Type B pancreatic cell (in vitro differentiated cells): ENCODE results near the gene ZNF708. TPM values are rescaled to one million over a fixed set of nuclear protein-coding genes. Genes with fewer than 3 reads are reported as not detected.
"Not testable (repeated sequence)": the region's sequence is repeated elsewhere in the genome, so short reads cannot be mapped to it uniquely, and the experiment has no call there.

Source experiments
- DNase-seq: peaks from one replicate; pipeline ENCODE4 v3.0.0; 2021; ENCODE audit warnings: mixed read lengths; ENCODE audit not compliant: unreplicated experiment; ENCODE audit errors: extremely low spot score
- H3K27ac Mint-ChIP-seq: 2 replicates; pipeline ENCODE4 v1.8.0; 2021; ENCODE audit warnings: mild to moderate bottlenecking, mixed read lengths
- H3K27me3 Mint-ChIP-seq: 2 replicates; pipeline ENCODE4 v1.8.0; 2021; ENCODE audit warnings: mixed read lengths
- H3K36me3 Mint-ChIP-seq: 2 replicates; pipeline ENCODE4 v1.8.0; 2021; ENCODE audit warnings: mixed read lengths
- H3K4me1 Mint-ChIP-seq: one replicate; pipeline ENCODE4 v1.8.0; 2021; ENCODE audit warnings: mixed read lengths; ENCODE audit not compliant: unreplicated experiment
- H3K4me3 Mint-ChIP-seq: 2 replicates; pipeline ENCODE4 v1.8.0; 2021; ENCODE audit warnings: mild to moderate bottlenecking, mixed read lengths
- H3K9me3 Mint-ChIP-seq: 2 replicates; pipeline ENCODE4 v1.8.0; 2021; ENCODE audit warnings: mixed read lengths
- total RNA-seq: library from RNA; stranded (reverse); gene quantifications from 2 replicates; pipeline ENCODE4 v1.2.1, GENCODE V29; 2021; ENCODE audit warnings: low replicate concordance
- TF ChIP-seq, protein P1 (sequence below): fragments of 200-600 bp; sonication (generic); conservative IDR thresholded peaks from 2 replicates; pipeline ENCODE4 v1.5.0; 2021; ENCODE audit warnings: antibody characterized with exemption, mild to moderate bottlenecking

Gene ZNF708
- total RNA-seq, 1 donor from 2014 or later = 17.0 TPM

DNA sequence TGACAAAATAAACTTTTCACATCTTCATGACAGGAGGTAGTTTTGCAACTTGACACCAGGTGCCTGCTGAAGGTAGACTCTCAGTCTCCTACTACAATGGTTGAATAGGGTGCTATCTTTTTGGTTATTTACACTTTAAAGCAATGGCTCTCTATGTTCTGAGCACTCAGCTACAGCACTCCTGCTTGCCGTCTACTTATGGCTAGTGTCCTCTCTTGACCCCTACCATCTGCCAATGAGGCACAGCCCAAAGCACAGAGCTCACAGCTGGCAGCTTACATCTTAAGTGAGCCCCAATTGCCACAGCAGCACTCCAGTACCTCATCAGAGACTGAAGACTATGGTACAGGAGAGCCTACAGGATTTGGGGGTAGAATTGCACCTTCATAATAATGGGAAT lies 11.4 kb downstream of the ZNF708 start:
- TF ChIP-seq, protein P1, sequence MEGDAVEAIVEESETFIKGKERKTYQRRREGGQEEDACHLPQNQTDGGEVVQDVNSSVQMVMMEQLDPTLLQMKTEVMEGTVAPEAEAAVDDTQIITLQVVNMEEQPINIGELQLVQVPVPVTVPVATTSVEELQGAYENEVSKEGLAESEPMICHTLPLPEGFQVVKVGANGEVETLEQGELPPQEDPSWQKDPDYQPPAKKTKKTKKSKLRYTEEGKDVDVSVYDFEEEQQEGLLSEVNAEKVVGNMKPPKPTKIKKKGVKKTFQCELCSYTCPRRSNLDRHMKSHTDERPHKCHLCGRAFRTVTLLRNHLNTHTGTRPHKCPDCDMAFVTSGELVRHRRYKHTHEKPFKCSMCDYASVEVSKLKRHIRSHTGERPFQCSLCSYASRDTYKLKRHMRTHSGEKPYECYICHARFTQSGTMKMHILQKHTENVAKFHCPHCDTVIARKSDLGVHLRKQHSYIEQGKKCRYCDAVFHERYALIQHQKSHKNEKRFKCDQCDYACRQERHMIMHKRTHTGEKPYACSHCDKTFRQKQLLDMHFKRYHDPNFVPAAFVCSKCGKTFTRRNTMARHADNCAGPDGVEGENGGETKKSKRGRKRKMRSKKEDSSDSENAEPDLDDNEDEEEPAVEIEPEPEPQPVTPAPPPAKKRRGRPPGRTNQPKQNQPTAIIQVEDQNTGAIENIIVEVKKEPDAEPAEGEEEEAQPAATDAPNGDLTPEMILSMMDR = no peak
- H3K27me3 Mint-ChIP-seq = no peaks in the 10 kb centered on the region
- H3K36me3 Mint-ChIP-seq = peaks cover 27% of the 10 kb centered on the region
- H3K4me3 Mint-ChIP-seq = no peak overlapping the region
- peaks cover 5% of the 10 kb centered on the region for H3K9me3 Mint-ChIP-seq
- peaks cover 8% of the 10 kb centered on the region for H3K4me1 Mint-ChIP-seq
- no peak for DNase-seq
- H3K27ac Mint-ChIP-seq = no peak overlapping the region

DNA sequence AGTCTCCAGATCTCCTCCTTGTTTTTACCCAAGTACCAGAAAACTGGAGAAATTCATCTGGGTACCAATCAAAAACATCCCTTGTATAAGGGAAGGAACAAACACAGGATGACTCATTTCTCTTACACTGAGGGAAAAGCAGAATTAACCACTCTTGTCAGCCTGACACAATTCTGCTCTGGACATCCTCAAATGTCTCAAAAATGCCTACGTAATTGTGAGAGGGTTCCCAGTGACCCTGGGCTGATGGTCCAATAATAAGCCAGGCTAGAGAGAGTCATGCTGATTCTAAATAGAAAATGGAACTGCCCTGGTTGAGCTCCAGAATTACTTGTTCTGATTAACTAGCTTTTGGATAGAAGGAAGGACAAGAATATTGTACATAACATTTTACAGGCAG lies 14.5 kb downstream of the ZNF708 start:
- no peaks in the 10 kb centered on the region for H3K27me3 Mint-ChIP-seq
- TF ChIP-seq, protein P1 = no peak
- H3K27ac Mint-ChIP-seq = no peak overlapping the region
- no peak for DNase-seq
- H3K4me1 Mint-ChIP-seq = peaks cover 8% of the 10 kb centered on the region
- H3K4me3 Mint-ChIP-seq = no peak overlapping the region
- peaks cover 28% of the 10 kb centered on the region for H3K36me3 Mint-ChIP-seq
- H3K9me3 Mint-ChIP-seq = peaks cover 9% of the 10 kb centered on the region

- H3K4me1 Mint-ChIP-seq, H3K27me3 Mint-ChIP-seq, H3K4me3 Mint-ChIP-seq, H3K27ac Mint-ChIP-seq, H3K9me3 Mint-ChIP-seq, DNase-seq: not testable (repeated sequence)
- peaks cover 24% of the 10 kb centered on the region for H3K36me3 Mint-ChIP-seq
These were observed 16.4 kb downstream of the ZNF708 start for GRCh38 chr19:21312807-21313206.

DNA sequence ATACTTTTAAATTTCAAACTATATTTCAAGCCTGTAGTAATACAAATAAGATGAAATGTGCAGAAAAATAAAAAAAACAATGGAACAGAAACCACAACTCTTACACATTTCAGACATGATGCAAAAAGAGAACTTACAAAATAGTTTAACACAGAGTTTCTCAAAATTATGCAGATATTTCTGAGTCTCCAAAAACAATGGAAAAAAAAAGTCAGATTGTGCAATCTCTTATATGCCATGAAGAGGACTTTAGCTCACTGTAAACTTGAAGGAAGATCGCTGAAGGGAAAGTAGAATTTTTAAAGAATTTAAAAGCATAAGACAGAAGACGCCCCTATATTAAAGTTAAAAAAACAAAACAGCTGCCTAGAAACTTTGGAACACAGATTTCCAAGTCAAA lies 20.4 kb downstream of the ZNF708 start:
- Mint-ChIP-seq H3K27me3 (no peaks in the 10 kb centered on the region), H3K36me3 (peaks cover 26% of the 10 kb centered on the region), H3K27ac (no peak overlapping the region), H3K4me1 (no peaks in the 10 kb centered on the region), H3K9me3 (peaks cover 4% of the 10 kb centered on the region), H3K4me3 (no peak overlapping the region)
- DNase-seq = no peak
- TF ChIP-seq, protein P1 = no peak

DNA sequence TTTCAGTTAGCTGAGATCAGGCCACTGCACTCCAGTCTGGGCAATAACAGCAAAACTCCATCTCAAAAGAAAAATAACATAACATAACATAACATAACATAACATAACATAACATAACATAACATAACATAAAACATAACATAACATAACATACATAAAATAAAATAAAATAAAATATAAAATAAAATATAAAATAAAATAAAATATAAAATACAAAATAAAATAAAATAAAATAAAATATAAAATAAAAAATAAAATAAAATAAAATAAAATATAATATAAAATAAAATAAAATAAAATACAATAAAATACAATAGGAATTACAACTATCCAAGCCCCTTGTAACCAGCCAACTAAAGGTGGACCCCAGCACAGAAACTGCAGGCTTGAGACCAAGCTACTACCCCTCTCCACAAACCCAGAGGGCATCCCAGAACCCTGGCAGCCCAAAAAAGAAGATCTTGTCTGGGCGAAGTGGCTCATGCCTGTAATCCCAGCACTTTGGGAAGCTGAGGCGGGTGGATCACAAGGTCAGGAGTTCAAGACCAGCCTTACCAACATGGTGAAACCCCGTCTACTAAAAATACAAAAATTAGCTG lies 22.2 kb downstream of the ZNF708 start:
- H3K4me3 Mint-ChIP-seq, H3K9me3 Mint-ChIP-seq, H3K27me3 Mint-ChIP-seq, H3K27ac Mint-ChIP-seq, H3K4me1 Mint-ChIP-seq, DNase-seq: not testable (repeated sequence)
- peaks cover 24% of the 10 kb centered on the region for H3K36me3 Mint-ChIP-seq

DNA sequence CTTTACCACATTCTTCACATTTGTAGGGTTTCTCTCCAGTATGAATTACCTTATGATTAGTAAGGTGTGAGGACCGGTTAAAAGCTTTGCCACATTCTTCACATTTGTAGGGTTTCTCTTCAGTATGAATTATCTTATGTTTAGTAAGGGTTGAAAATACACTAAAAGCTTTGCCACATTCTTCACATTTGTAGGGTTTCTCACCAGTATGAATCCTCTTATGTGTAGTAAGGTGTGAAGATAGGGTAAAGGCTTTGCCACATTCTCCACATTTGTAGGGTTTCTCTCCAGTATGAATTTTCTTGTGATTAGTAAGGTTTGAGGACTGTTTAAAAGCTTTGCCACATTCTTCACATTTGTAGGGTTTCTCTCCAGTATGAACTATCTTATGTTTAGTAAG lies 35.4 kb downstream of the ZNF708 start:
- H3K27ac Mint-ChIP-seq, H3K4me1 Mint-ChIP-seq, H3K27me3 Mint-ChIP-seq, DNase-seq, H3K4me3 Mint-ChIP-seq: not testable (repeated sequence)
- Mint-ChIP-seq H3K9me3 (peaks cover 15% of the 10 kb centered on the region), H3K36me3 (peaks cover 50% of the 10 kb centered on the region)

- Mint-ChIP-seq H3K36me3 (no peaks in the 10 kb centered on the region), H3K4me3 (no peak overlapping the region), H3K27me3 (no peaks in the 10 kb centered on the region), H3K27ac (no peak overlapping the region), H3K4me1 (no peaks in the 10 kb centered on the region), H3K9me3 (peaks cover 4% of the 10 kb centered on the region)
- TF ChIP-seq, protein P1 = no peak
- no peak for DNase-seq
These were observed 59.4 kb downstream of the ZNF708 start for GRCh38 chr19:21269813-21270212.
